Islet precursor cell (in vitro differentiated cells): Measurements from ENCODE around the gene CSTF1.

Experiments used
- DNase-seq: peaks from one replicate; pipeline ENCODE4 v3.0.0-alpha.2; 2018

Gene CSTF1

GRCh38 chr20:56430957-56431356, 38.5 kb downstream of the CSTF1 start:
- DNase-seq, result no peak

DNA sequence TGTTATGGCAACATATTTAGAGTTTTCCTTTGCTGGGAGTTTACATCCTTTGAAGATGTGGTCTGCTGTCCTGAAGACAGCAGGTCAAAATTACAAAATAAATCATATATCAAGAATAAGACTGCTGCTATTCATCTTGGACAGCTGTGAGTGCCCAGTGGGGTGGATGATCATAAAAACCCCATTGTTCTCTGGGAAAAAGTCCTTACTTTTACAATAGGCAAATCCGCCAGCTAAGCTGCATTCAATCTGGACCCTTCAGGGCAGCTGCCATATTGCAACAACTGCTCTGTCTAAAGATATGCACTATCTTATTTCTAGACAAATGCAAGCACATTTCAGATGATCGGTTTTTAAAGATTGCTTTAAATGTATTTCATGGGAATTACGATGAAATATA, 39.0 kb downstream of the CSTF1 start:
- DNase-seq, result no peak

DNA sequence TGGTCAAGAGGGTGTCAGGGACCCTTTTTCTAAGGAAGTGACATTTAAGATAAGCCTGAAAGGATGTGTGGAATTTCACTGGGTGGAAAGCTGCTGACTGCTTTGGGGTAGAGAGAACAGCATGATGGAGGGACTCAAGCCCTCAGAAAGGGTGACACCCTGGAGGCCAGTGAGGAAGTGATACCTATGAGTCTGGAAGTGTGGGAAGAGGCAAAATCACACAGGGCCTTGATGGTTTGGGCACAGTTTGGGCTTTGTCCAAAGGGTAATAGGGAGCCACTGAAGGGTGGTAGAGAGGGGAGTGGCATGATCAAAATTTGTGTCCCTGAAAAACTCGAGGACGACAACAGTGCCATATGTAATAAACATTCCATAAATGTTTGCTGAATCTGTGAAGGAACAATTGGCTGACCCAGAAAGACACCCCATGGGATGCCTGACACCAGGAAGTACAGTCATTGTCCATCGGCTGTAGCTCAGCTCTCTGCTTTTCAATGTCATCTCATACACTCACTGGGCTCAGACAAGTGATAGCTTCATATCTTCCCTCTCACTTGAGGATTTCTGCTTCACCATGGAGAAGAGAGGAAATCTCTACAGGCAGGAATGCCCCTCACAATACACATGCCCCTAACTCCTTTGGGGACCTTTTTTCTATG, 40.9 kb downstream of the CSTF1 start:
- no peak for DNase-seq

- DNase-seq, result no peak
Observed at GRCh38 chr20:56433880-56434255, 41.4 kb downstream of the CSTF1 start.

GRCh38 chr20:56437196-56437960, 44.9 kb downstream of the CSTF1 start:
- DNase-seq, result no peak

DNA sequence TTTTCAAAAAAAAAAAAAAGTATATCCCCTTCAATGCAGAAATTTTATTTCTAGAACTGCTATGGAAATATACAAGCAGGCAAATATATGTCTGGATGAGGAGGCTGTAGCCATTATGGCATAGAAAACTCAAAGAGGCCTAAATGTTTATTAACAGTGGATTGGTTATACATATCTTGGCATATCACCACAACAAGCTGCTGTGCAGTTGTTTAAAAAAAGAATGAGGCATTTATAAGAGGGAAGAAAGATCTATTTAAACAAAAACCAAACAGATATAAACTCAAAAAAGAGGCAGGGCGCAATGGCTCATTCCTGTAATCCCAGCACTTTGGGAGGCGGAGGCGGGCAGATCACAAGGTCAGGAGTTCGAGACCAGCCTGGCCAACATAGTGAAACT, 45.8 kb downstream of the CSTF1 start:
- no peak for DNase-seq

GRCh38 chr20:56439771-56440291, 47.4 kb downstream of the CSTF1 start:
- peak; percentile 99 for DNase-seq

DNA sequence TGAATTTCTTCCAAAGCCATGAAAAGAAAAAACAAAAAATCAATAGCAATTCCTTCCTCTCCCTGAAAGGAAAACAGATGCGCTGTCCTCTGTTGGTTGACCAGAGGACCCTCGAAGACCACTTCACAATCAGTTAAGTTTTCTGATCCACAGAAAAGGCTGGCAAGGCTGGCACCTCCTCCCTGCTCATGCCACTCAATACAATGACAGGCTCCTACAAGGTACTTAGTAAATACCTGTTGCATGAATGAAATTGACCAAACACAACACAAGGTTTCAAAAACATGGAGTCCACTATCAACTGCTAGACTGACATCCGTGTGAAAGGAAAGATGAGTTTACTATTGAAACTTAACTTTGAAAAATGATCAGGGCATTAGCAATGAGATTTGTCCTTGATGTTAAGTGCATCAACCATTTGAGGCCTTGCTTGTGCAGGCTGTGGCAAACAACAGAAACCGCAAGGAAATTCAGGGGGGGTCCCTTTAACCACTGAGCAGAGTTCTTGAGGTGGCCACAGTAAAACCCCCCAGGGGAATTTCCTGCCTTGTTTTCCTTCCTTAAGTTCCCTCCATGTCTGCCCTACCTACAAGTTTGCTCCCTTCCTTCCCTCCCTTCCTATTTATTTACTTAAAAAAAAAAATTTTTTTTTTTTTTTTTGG, 48.0 kb downstream of the CSTF1 start:
- DNase-seq, result no peak

DNA sequence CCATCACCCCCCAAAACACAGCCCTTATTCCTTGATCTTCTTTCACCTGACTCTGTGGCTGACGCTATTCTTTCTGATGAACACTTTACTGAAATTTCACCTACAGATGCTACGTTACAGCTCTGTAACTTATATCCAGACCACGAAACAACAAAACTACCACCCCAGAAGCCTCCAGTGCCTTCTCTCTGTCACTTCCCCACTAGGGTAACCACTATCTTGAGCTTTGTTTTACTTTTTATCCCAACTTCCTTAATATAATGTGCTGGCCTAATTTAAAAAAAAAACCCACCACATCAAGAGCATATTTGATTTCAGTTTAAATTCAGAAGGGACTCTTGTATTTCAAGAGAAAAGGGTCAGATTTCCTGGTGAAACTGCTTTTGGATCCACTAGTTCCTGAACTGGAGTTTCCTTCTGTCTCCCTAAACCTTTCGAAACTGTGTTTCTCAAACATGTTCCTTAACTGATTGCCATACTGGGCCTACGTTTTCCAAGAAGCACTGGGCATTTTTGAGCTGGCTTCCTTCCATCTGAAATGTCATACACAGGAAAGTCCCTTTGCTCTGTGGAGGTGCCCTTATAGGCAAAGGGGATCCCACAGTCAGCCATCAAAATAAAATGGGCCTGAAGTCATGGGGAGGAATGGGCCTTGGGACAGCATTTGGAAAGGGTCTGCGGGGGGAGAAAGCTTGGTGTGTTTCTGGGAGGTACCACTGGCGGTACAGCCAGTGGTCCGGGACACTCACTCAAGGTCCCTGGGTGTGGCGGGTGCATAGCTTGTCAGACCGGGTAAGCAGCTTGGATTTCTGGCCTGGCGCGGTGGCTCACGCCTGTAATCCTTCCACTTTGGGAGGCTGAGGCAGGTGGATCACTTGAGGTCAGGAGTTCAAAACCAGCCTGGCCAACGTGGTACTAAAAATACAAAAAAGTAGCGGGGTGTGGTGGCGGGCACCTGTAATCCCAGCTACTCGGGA, 50.2 kb downstream of the CSTF1 start:
- DNase-seq, result no peak

DNA sequence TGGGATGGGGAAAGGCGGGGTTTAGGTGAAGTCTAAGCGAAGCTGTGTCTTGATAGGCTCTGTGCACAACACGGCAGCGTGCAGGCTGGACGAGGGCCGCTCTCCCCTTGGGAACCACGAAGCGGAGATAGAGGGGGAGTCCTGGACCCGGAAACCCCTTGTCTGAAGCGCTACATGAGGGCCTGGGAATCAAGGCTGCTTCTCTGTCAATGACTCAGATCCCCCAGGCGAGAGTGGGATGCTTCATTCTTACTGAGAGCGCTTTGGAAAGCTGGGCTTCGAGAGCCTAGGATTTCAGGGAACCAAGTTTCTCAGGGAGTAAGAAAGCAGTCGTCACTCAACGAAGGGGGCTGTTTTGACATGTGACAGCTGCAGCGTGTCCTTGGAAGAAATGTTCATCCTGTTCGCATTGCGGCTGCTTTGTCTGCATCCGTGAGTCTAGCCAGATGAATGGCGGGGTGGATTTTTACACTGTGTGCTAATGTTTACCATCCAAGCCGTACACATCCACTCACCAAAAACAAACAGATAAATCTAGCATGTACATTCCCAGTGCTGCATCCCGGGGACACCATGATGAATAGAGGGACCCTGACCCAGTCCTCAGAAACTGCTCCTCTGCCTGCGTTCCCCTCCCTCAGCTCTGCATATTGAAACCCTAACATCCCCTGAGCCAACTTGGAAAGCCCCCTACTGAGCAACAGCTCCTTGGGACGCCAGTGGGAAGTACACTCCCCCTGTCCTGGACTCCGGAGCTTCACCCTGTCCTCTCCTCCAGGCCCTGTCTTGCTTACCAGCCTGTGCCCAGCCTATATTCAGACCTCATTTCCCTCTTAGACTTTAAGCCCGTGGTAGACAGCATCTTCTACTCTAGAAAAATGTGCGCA, 51.5 kb downstream of the CSTF1 start:
- peak; percentile 69 for DNase-seq

GRCh38 chr20:56445130-56445529, 52.7 kb downstream of the CSTF1 start:
- DNase-seq, result no peak

GRCh38 chr20:56445540-56445939, 53.1 kb downstream of the CSTF1 start:
- DNase-seq, result no peak

DNA sequence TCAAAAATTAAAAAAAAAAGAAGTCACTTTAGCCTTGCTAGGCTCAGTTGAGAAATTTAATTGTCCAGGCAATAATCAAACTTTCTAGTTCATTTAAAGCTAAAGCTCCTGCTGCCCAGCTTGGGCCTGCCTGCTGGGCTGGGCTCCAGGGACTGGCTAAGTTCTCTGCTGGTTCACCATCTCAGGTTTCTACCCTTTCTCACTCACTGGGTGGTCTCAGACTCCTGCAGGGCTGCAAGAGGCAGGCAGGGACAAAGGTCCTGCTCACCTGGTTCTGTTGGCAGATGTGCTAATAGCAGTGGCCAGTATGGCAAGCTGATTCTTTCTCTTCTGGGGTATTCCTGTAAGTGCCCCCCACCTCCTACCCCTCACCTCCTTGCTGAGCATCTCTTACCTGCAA, 54.8 kb downstream of the CSTF1 start:
- no peak for DNase-seq

GRCh38 chr20:56449459-56449858, 57.0 kb downstream of the CSTF1 start:
- no peak for DNase-seq

- DNase-seq, result no peak
Observed at GRCh38 chr20:56451056-56451765, 58.8 kb downstream of the CSTF1 start.

- DNase-seq, result no peak
Observed at GRCh38 chr20:56453352-56453751, 60.9 kb downstream of the CSTF1 start.

- DNase-seq, result no peak
Observed at GRCh38 chr20:56454754-56455153, 62.3 kb downstream of the CSTF1 start.
